ENCODE results near the gene INPP4A. TPM values are rescaled to one million over a fixed set of nuclear protein-coding genes. Genes with fewer than 3 reads are reported as not detected.

The INPP4A gene
- total RNA-seq, 1 donor from 2014 or later, result 18.0 TPM

- Histone ChIP-seq H3K36me3 (ENCODE audit: control insufficient read depth, insufficient read depth, low read length) (no peaks in the 10 kb centered on the region), H3K4me3 (ENCODE audit: low read depth, low read length) (no peak overlapping the region), H3K27me3 (ENCODE audit: control insufficient read depth, insufficient read depth, low read length) (no peaks in the 10 kb centered on the region)
- TF ChIP-seq CTCF (IDR thresholded peaks at IDR 0.05; ENCODE audit: insufficient read depth, low read length, poor library complexity, severe bottlenecking), result no peak
- no peak for DNase-seq (ENCODE audit: low read depth)
Measured at GRCh38 chr2:98583276-98583675, 138.6 kb downstream of the INPP4A start.

GRCh38 chr2:98583816-98584618 is 139.4 kb downstream of the INPP4A start:
- H3K36me3 ChIP-seq (ENCODE audit: control insufficient read depth, insufficient read depth, low read length), result no peaks in the 10 kb centered on the region
- H3K27me3 ChIP-seq (ENCODE audit: control insufficient read depth, insufficient read depth, low read length), result no peaks in the 10 kb centered on the region
- no peak for DNase-seq (ENCODE audit: low read depth)
- H3K4me3 ChIP-seq (ENCODE audit: low read depth, low read length), result no peak overlapping the region
- TF ChIP-seq CTCF (IDR thresholded peaks at IDR 0.05; ENCODE audit: insufficient read depth, low read length, poor library complexity, severe bottlenecking), result no peak

DNA sequence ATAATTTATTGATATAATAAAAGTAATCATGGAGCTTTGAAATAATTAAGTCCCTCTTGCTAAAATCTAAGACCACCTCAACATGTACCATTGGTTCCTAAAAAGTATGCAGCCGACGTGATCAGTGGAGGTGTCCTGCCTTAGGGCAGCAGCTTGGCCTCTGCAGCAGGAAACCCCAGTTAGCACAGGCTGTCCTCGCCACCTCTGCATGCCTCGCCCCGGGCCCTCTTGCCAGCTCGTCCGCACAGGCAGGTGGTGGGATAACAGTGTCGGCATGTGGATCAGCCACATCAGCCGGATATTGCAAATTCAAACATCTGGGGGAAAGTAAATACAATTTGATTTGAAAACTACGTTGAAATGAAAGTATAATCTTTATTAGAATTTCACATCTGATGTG is 140.7 kb downstream of the INPP4A start:
- TF ChIP-seq CTCF (IDR thresholded peaks at IDR 0.05; ENCODE audit: insufficient read depth, low read length, poor library complexity, severe bottlenecking), result no peak
- DNase-seq (ENCODE audit: low read depth), result no peak
- Histone ChIP-seq H3K4me3 (ENCODE audit: low read depth, low read length) (no peak overlapping the region), H3K36me3 (ENCODE audit: control insufficient read depth, insufficient read depth, low read length) (no peaks in the 10 kb centered on the region), H3K27me3 (ENCODE audit: control insufficient read depth, insufficient read depth, low read length) (no peaks in the 10 kb centered on the region)

- no peak for TF ChIP-seq CTCF (IDR thresholded peaks at IDR 0.05; ENCODE audit: insufficient read depth, low read length, poor library complexity, severe bottlenecking)
- Histone ChIP-seq H3K27me3 (ENCODE audit: control insufficient read depth, insufficient read depth, low read length) (no peaks in the 10 kb centered on the region), H3K4me3 (ENCODE audit: low read depth, low read length) (no peak overlapping the region), H3K36me3 (ENCODE audit: control insufficient read depth, insufficient read depth, low read length) (no peaks in the 10 kb centered on the region)
- no peak for DNase-seq (ENCODE audit: low read depth)
Measured at GRCh38 chr2:98586551-98587140, 142.0 kb downstream of the INPP4A start.

DNA sequence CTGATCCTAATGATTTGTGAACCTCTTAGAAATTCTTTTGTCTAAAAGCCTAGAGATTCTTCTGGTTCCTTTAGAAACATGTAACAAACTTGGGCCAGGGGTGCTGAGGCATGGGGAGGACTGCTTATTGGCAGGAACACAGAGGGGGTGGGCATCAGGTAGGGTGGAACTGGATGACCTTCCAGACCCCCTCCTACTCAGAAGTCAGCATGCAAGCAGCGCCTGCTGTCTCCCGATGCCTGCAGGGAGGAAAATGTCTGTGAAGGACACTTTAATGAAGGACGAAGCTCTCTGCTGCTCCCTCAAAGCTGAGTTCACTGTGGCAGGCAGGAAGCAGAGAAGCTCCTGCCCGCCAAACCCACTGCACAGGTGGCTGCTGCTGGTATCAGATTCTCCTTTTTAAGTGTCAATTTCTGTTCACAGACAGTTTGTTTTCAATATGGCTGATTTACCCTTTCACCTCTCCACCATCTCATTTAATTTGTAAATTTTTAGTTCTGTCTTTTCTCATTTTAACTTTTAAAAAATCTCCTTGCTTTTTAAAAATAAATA is 144.3 kb downstream of the INPP4A start:
- DNase-seq (ENCODE audit: low read depth), result no peak
- TF ChIP-seq CTCF (IDR thresholded peaks at IDR 0.05; ENCODE audit: insufficient read depth, low read length, poor library complexity, severe bottlenecking), result no peak
- H3K36me3 ChIP-seq (ENCODE audit: control insufficient read depth, insufficient read depth, low read length), result no peaks in the 10 kb centered on the region
- H3K4me3 ChIP-seq (ENCODE audit: low read depth, low read length), result no peak overlapping the region
- no peaks in the 10 kb centered on the region for H3K27me3 ChIP-seq (ENCODE audit: control insufficient read depth, insufficient read depth, low read length)
